ENCODE results near the gene DSCAM. TPM values are rescaled to one million over a fixed set of nuclear protein-coding genes. Genes with fewer than 3 reads are reported as not detected.

Gene DSCAM
- total and polyA plus RNA-seq, 10 donors: 0.02 to 2.7 (median 2.0) TPM

- no peaks in the 10 kb centered on the region for H3K4me1 ChIP-seq
- no peak for DNase-seq
- peaks cover 0 to 3% (median 0%) of the 10 kb centered on the region in 8 donors for H3K9me3 ChIP-seq
- H3K27me3 ChIP-seq (replicated peaks in 1 of 7): no peaks in the 10 kb centered on the region
- intact Hi-C loops (cut with DNase I; ENCODE audit: low total_unique reads): no loop called here
- no peak overlapping the region for H3K27ac ChIP-seq
- WGBS, 5 donors: 72 to 78% (median 76%) methylated on average over 3 of the region's 3 CpGs
- no peak overlapping the region for H3K4me3 ChIP-seq
- TF ChIP-seq POLR2A (IDR thresholded peaks at IDR 0.05): no peak
- no peak for TF ChIP-seq POLR2AphosphoS5 (IDR thresholded peaks at IDR 0.05)
- no peak for TF ChIP-seq CTCF (IDR thresholded peaks at IDR 0.05 in 8 of 11, conservative IDR thresholded peaks at IDR 0.05 in 3 of 11)
- H3K36me3 ChIP-seq: no peaks in the 10 kb centered on the region
These were observed 147.6 kb downstream of the DSCAM start for GRCh38 chr21:40699366-40699765.

- H3K27me3 ChIP-seq (replicated peaks in 1 of 7): no peaks in the 10 kb centered on the region
- H3K9me3 ChIP-seq: peaks cover 0 to 3% (median 0%) of the 10 kb centered on the region in 8 donors
- no peaks in the 10 kb centered on the region for H3K36me3 ChIP-seq
- H3K4me1 ChIP-seq: no peaks in the 10 kb centered on the region
- H3K27ac ChIP-seq: no peak overlapping the region
- no peak overlapping the region for H3K4me3 ChIP-seq
- no peak for DNase-seq
- intact Hi-C loops (cut with DNase I; ENCODE audit: low total_unique reads): no loop called here
- TF ChIP-seq CTCF (IDR thresholded peaks at IDR 0.05 in 8 of 11, conservative IDR thresholded peaks at IDR 0.05 in 3 of 11) (no peak), POLR2AphosphoS5 (IDR thresholded peaks at IDR 0.05) (no peak), POLR2A (IDR thresholded peaks at IDR 0.05) (no peak)
- WGBS, 5 donors: 82 to 93% (median 91%) methylated on average over 6 of the region's 6 CpGs
These were observed 150.7 kb downstream of the DSCAM start for GRCh38 chr21:40696246-40696645.

GRCh38 chr21:40689840-40690360 lies 157.1 kb downstream of the DSCAM start:
- no peak overlapping the region for H3K27ac ChIP-seq
- H3K36me3 ChIP-seq: no peaks in the 10 kb centered on the region
- no peaks in the 10 kb centered on the region for H3K27me3 ChIP-seq (replicated peaks in 1 of 7)
- H3K4me1 ChIP-seq: no peaks in the 10 kb centered on the region
- no peak for DNase-seq
- no peaks in the 10 kb centered on the region for H3K9me3 ChIP-seq
- intact Hi-C loops (cut with DNase I; ENCODE audit: low total_unique reads): no loop called here
- H3K4me3 ChIP-seq: no peak overlapping the region
- WGBS, 5 donors: 67 to 78% (median 70%) methylated on average over 4 of the region's 4 CpGs
- no peak for TF ChIP-seq POLR2A (IDR thresholded peaks at IDR 0.05)
- TF ChIP-seq CTCF (IDR thresholded peaks at IDR 0.05 in 8 of 11, conservative IDR thresholded peaks at IDR 0.05 in 3 of 11): no peak
- TF ChIP-seq POLR2AphosphoS5 (IDR thresholded peaks at IDR 0.05): no peak

- Histone ChIP-seq H3K36me3 (no peaks in the 10 kb centered on the region), H3K27me3 (replicated peaks in 1 of 7) (no peaks in the 10 kb centered on the region), H3K9me3 (no peaks in the 10 kb centered on the region), H3K4me1 (no peaks in the 10 kb centered on the region), H3K27ac (no peak overlapping the region), H3K4me3 (no peak overlapping the region)
- DNase-seq: no peak
- 74 to 88% (median 84%) methylated on average over 4 of the region's 4 CpGs for WGBS, 5 donors
- intact Hi-C loops (cut with DNase I; ENCODE audit: low total_unique reads): no loop called here
- TF ChIP-seq POLR2AphosphoS5 (IDR thresholded peaks at IDR 0.05) (no peak), POLR2A (IDR thresholded peaks at IDR 0.05) (no peak), CTCF (IDR thresholded peaks at IDR 0.05 in 8 of 11, conservative IDR thresholded peaks at IDR 0.05 in 3 of 11) (no peak)
These were observed 157.7 kb downstream of the DSCAM start for GRCh38 chr21:40689217-40689616.

Data from spleen (tissue), 11 donors.